ENCODE results near the gene BRD1.

BRD1 gene

GRCh38 chr22:49810363-49811019 lies 17.2 kb downstream of the BRD1 start:
- Mint-ChIP-seq H3K27ac (no peak overlapping the region), H3K4me1 (peaks cover 71% of the 10 kb centered on the region), H3K4me3 (no peak overlapping the region), H3K36me3 (peaks cover 54% of the 10 kb centered on the region), H3K27me3 (no peaks in the 10 kb centered on the region), H3K9me3 (no peaks in the 10 kb centered on the region)
- DNase-seq = no peak
- CTCF ChIA-PET = no interaction called here

- Mint-ChIP-seq H3K4me1 (peaks cover 77% of the 10 kb centered on the region), H3K27ac (peak overlapping the region; percentile 91), H3K9me3 (no peaks in the 10 kb centered on the region), H3K4me3 (peak overlapping the region; percentile 31), H3K27me3 (no peaks in the 10 kb centered on the region), H3K36me3 (peaks cover 55% of the 10 kb centered on the region)
- peak; percentile 79 for DNase-seq
- CTCF ChIA-PET = no interaction called here
Observed at GRCh38 chr22:49807780-49808708, 19.6 kb downstream of the BRD1 start.

GRCh38 chr22:49807129-49807528 lies 20.5 kb downstream of the BRD1 start:
- peak overlapping the region; percentile 91 for H3K27ac Mint-ChIP-seq
- H3K9me3 Mint-ChIP-seq = no peaks in the 10 kb centered on the region
- H3K4me1 Mint-ChIP-seq = peaks cover 69% of the 10 kb centered on the region
- H3K27me3 Mint-ChIP-seq = no peaks in the 10 kb centered on the region
- CTCF ChIA-PET = no interaction called here
- H3K36me3 Mint-ChIP-seq = peaks cover 58% of the 10 kb centered on the region
- DNase-seq = no peak
- no peak overlapping the region for H3K4me3 Mint-ChIP-seq

- H3K27me3 Mint-ChIP-seq = no peaks in the 10 kb centered on the region
- no peak overlapping the region for H3K4me3 Mint-ChIP-seq
- peak overlapping the region; percentile 38 for H3K27ac Mint-ChIP-seq
- no peak for DNase-seq
- peaks cover 47% of the 10 kb centered on the region for H3K36me3 Mint-ChIP-seq
- H3K9me3 Mint-ChIP-seq = no peaks in the 10 kb centered on the region
- CTCF ChIA-PET = no interaction called here
- peaks cover 44% of the 10 kb centered on the region for H3K4me1 Mint-ChIP-seq
Observed at GRCh38 chr22:49803737-49804375, 23.8 kb downstream of the BRD1 start.

GRCh38 chr22:49803134-49803533 lies 24.5 kb downstream of the BRD1 start:
- H3K36me3 Mint-ChIP-seq = peaks cover 42% of the 10 kb centered on the region

GRCh38 chr22:49801391-49802060 lies 26.1 kb downstream of the BRD1 start:
- H3K36me3 Mint-ChIP-seq = peaks cover 46% of the 10 kb centered on the region
- no peak for DNase-seq
- CTCF ChIA-PET = no interaction called here
- H3K9me3 Mint-ChIP-seq = no peaks in the 10 kb centered on the region
- no peaks in the 10 kb centered on the region for H3K27me3 Mint-ChIP-seq
- no peak overlapping the region for H3K27ac Mint-ChIP-seq
- H3K4me1 Mint-ChIP-seq = peaks cover 21% of the 10 kb centered on the region
- H3K4me3 Mint-ChIP-seq = no peak overlapping the region

More at GRCh38 chr22:49803134-49803533, 24.5 kb downstream of the BRD1 start:
- CTCF ChIA-PET = no interaction called here
- peak overlapping the region; percentile 38 for H3K27ac Mint-ChIP-seq
- DNase-seq = no peak
- no peaks in the 10 kb centered on the region for H3K27me3 Mint-ChIP-seq
- H3K4me3 Mint-ChIP-seq = no peak overlapping the region
- H3K4me1 Mint-ChIP-seq = peaks cover 37% of the 10 kb centered on the region
- H3K9me3 Mint-ChIP-seq = no peaks in the 10 kb centered on the region

GRCh38 chr22:49800408-49801238 lies 27.1 kb downstream of the BRD1 start:
- Mint-ChIP-seq H3K27me3 (no peaks in the 10 kb centered on the region), H3K27ac (no peak overlapping the region), H3K4me3 (no peak overlapping the region), H3K9me3 (no peaks in the 10 kb centered on the region), H3K36me3 (peaks cover 42% of the 10 kb centered on the region), H3K4me1 (peaks cover 14% of the 10 kb centered on the region)
- CTCF ChIA-PET = no interaction called here
- DNase-seq = no peak

- CTCF ChIA-PET = no interaction called here
- H3K4me1 Mint-ChIP-seq = peaks cover 18% of the 10 kb centered on the region
Observed at GRCh38 chr22:49799431-49800075, 28.1 kb downstream of the BRD1 start.

GRCh38 chr22:49798486-49799151 lies 29.1 kb downstream of the BRD1 start:
- peaks cover 45% of the 10 kb centered on the region for H3K36me3 Mint-ChIP-seq
- peaks cover 14% of the 10 kb centered on the region for H3K4me1 Mint-ChIP-seq
- no peak for DNase-seq
- no peak overlapping the region for H3K27ac Mint-ChIP-seq
- no peaks in the 10 kb centered on the region for H3K27me3 Mint-ChIP-seq
- no peak overlapping the region for H3K4me3 Mint-ChIP-seq
- no peaks in the 10 kb centered on the region for H3K9me3 Mint-ChIP-seq
- CTCF ChIA-PET = no interaction called here

More at GRCh38 chr22:49799431-49800075, 28.1 kb downstream of the BRD1 start:
- H3K27ac Mint-ChIP-seq = no peak overlapping the region
- H3K36me3 Mint-ChIP-seq = peaks cover 48% of the 10 kb centered on the region
- H3K27me3 Mint-ChIP-seq = no peaks in the 10 kb centered on the region
- DNase-seq = no peak
- no peaks in the 10 kb centered on the region for H3K9me3 Mint-ChIP-seq
- no peak overlapping the region for H3K4me3 Mint-ChIP-seq

GRCh38 chr22:49797706-49798105 lies 30.0 kb downstream of the BRD1 start:
- Mint-ChIP-seq H3K27ac (no peak overlapping the region), H3K36me3 (peaks cover 46% of the 10 kb centered on the region), H3K4me3 (no peak overlapping the region), H3K9me3 (no peaks in the 10 kb centered on the region), H3K27me3 (no peaks in the 10 kb centered on the region), H3K4me1 (peaks cover 17% of the 10 kb centered on the region)
- CTCF ChIA-PET = no interaction called here
- DNase-seq = no peak

- Mint-ChIP-seq H3K36me3 (peaks cover 48% of the 10 kb centered on the region), H3K4me1 (peaks cover 25% of the 10 kb centered on the region), H3K27me3 (no peaks in the 10 kb centered on the region), H3K9me3 (no peaks in the 10 kb centered on the region), H3K27ac (no peak overlapping the region), H3K4me3 (no peak overlapping the region)
- CTCF ChIA-PET = no interaction called here
- no peak for DNase-seq
Observed at GRCh38 chr22:49796596-49797270, 30.9 kb downstream of the BRD1 start.

GRCh38 chr22:49795521-49795920 lies 32.2 kb downstream of the BRD1 start:
- CTCF ChIA-PET = no interaction called here
- H3K36me3 Mint-ChIP-seq = peaks cover 50% of the 10 kb centered on the region
- no peaks in the 10 kb centered on the region for H3K9me3 Mint-ChIP-seq
- H3K4me3 Mint-ChIP-seq = no peak overlapping the region
- DNase-seq = no peak
- peaks cover 37% of the 10 kb centered on the region for H3K4me1 Mint-ChIP-seq
- no peaks in the 10 kb centered on the region for H3K27me3 Mint-ChIP-seq
- H3K27ac Mint-ChIP-seq = no peak overlapping the region
